H9 (cell line): Measurements from ENCODE around the gene AKR7A3. TPM values are rescaled to one million over a fixed set of nuclear protein-coding genes. Genes with fewer than 3 reads are reported as not detected.

Experiments used
- DNase-seq: peaks from one replicate; pipeline ENCODE4 v3.0.0-alpha.2; 2017
- H2AFZ ChIP-seq: one replicate; pipeline ENCODE4 v1.6.1; 2013; ENCODE audit warnings: mild to moderate bottlenecking, low read length, control low read depth, moderate library complexity
- H2AK5ac ChIP-seq: 2 replicates; pipeline ENCODE4 v1.6.1; 2013; ENCODE audit warnings: low read length, control low read depth, mixed read lengths; ENCODE audit not compliant: insufficient read length
- H2BK120ac ChIP-seq: one replicate; pipeline ENCODE4 v1.6.1; 2013; ENCODE audit warnings: low read depth, mild to moderate bottlenecking, low read length, control low read depth, inconsistent platforms; ENCODE audit not compliant: poor library complexity, severe bottlenecking
- H2BK12ac ChIP-seq: 2 replicates; pipeline ENCODE4 v1.6.1; 2013; ENCODE audit warnings: low read length, control low read depth, mixed read lengths, low read depth; ENCODE audit not compliant: insufficient read length
- H2BK15ac ChIP-seq: 2 replicates; pipeline ENCODE4 v1.6.1; 2013; ENCODE audit warnings: low read depth, low read length, control low read depth
- H2BK20ac ChIP-seq: one replicate; pipeline ENCODE4 v1.6.1; 2013; ENCODE audit warnings: low read depth, mild to moderate bottlenecking, low read length, control low read depth, inconsistent platforms; ENCODE audit not compliant: poor library complexity, severe bottlenecking
- H2BK5ac ChIP-seq: 2 replicates; pipeline ENCODE4 v1.6.1; 2013; ENCODE audit warnings: low read length, control low read depth, mixed read lengths; ENCODE audit not compliant: insufficient read length
- H3K14ac ChIP-seq: 2 replicates; pipeline ENCODE4 v1.6.1; 2013; ENCODE audit warnings: low read length, control low read depth; ENCODE audit not compliant: insufficient read depth
- H3K18ac ChIP-seq: 2 replicates; pipeline ENCODE4 v1.6.1; 2013; ENCODE audit warnings: low read depth, mild to moderate bottlenecking, mixed read lengths, low read length, control low read depth; ENCODE audit not compliant: insufficient read length
- H3K23ac ChIP-seq: 2 replicates; pipeline ENCODE4 v1.6.1; 2013; ENCODE audit warnings: low read length, control low read depth, mixed read lengths, low read depth; ENCODE audit not compliant: insufficient read length
- H3K23me2 ChIP-seq: 2 replicates; pipeline ENCODE4 v1.6.1; 2013; ENCODE audit warnings: low read depth, mild to moderate bottlenecking, mixed read lengths, low read length, control low read depth; ENCODE audit not compliant: insufficient read length, poor library complexity, severe bottlenecking
- H3K27ac ChIP-seq: 2 replicates; pipeline ENCODE4 v1.5.1; 2013; ENCODE audit warnings: low read length, control low read depth, mixed read lengths, low read depth; ENCODE audit not compliant: insufficient read length
- H3K27me3 ChIP-seq: 2 replicates; pipeline ENCODE4 v1.6.1; 2013; ENCODE audit warnings: low read length, control low read depth, inconsistent platforms; ENCODE audit not compliant: insufficient read depth
- H3K4ac ChIP-seq: 2 replicates; pipeline ENCODE4 v1.6.1; 2013; ENCODE audit warnings: low read depth, mild to moderate bottlenecking, control low read depth, inconsistent platforms, low read length, moderate library complexity
- H3K4me1 ChIP-seq: 2 replicates; pipeline ENCODE4 v1.6.1; 2013; ENCODE audit warnings: low read length, control low read depth, inconsistent platforms; ENCODE audit not compliant: insufficient read depth
- H3K4me2 ChIP-seq: 2 replicates; pipeline ENCODE4 v1.6.1; 2013; ENCODE audit warnings: low read length, control low read depth, mixed read lengths; ENCODE audit not compliant: insufficient read length, insufficient read depth
- H3K56ac ChIP-seq: 2 replicates; pipeline ENCODE4 v1.6.1; 2013; ENCODE audit warnings: low read depth, mild to moderate bottlenecking, mixed read lengths, low read length, control low read depth; ENCODE audit not compliant: insufficient read length
- H3K79me1 ChIP-seq: 2 replicates; pipeline ENCODE4 v1.6.1; 2013; ENCODE audit warnings: low read depth, mild to moderate bottlenecking, moderate library complexity, low read length, control low read depth, inconsistent platforms; ENCODE audit not compliant: insufficient read depth, poor library complexity, severe bottlenecking
- H3K79me2 ChIP-seq: 2 replicates; pipeline ENCODE4 v1.6.1; 2013; ENCODE audit warnings: low read length, control low read depth, inconsistent platforms; ENCODE audit not compliant: insufficient read depth
- H3K9ac ChIP-seq: 2 replicates; pipeline ENCODE4 v1.6.1; 2013; ENCODE audit warnings: low read length, control low read depth, mixed read lengths; ENCODE audit not compliant: insufficient read length; ENCODE audit errors: extremely low read depth
- H3K9me3 ChIP-seq: one replicate; pipeline ENCODE4 v1.6.1; 2013; ENCODE audit warnings: low read depth, low read length, inconsistent platforms; ENCODE audit not compliant: control insufficient read depth
- H3T11ph ChIP-seq: one replicate; pipeline ENCODE4 v1.6.1; 2013; ENCODE audit warnings: mild to moderate bottlenecking, low read length, control low read depth, inconsistent platforms
- H4K20me1 ChIP-seq: one replicate; pipeline ENCODE4 v1.6.1; 2013; ENCODE audit not compliant: control insufficient read depth, insufficient read length, insufficient read depth
- H4K5ac ChIP-seq: 2 replicates; pipeline ENCODE4 v1.6.1; 2013; ENCODE audit warnings: low read depth, mild to moderate bottlenecking, mixed read lengths, low read length, control low read depth; ENCODE audit not compliant: insufficient read length
- H4K8ac ChIP-seq: replicated peaks from 2 replicates; pipeline ENCODE4 v1.6.1; 2013; ENCODE audit warnings: low read length, control low read depth, mixed read lengths, low read depth; ENCODE audit not compliant: insufficient read length
- H4K91ac ChIP-seq: 2 replicates; pipeline ENCODE4 v1.6.1; 2013; ENCODE audit warnings: low read depth, mild to moderate bottlenecking, moderate library complexity, mixed read lengths, low read length, control low read depth; ENCODE audit not compliant: insufficient read length
- H3K27ac Mint-ChIP-seq, 3 experiments: 2 replicates in 2 of 3; 3 replicates in 1 of 3; pipeline ENCODE4 v1.8.0; 2020 to 2021; ENCODE audit warnings: mixed read lengths in 3 of 3, mild to moderate bottlenecking in 1 of 3, moderate library complexity in 1 of 3
- H3K27me3 Mint-ChIP-seq: 2 replicates; pipeline ENCODE4 v1.8.0; 2021; ENCODE audit warnings: low read depth, mild to moderate bottlenecking, moderate library complexity, mixed read lengths
- H3K36me3 Mint-ChIP-seq, 3 experiments: 2 replicates in 2 of 3; 3 replicates in 1 of 3; pipeline ENCODE4 v1.8.0; 2020 to 2021; ENCODE audit warnings: low read depth in 3 of 3, mixed read lengths in 3 of 3; ENCODE audit not compliant: insufficient read depth in 1 of 3
- H3K4me1 Mint-ChIP-seq, 2 experiments: 2 replicates each; pipeline ENCODE4 v1.8.0; 2020; ENCODE audit warnings: mixed read lengths in 2 of 2
- H3K4me3 Mint-ChIP-seq, 2 experiments: 2 replicates in 1 of 2; 3 replicates in 1 of 2; pipeline ENCODE4 v1.8.0; 2020 to 2021; ENCODE audit warnings: mild to moderate bottlenecking in 2 of 2, mixed read lengths in 2 of 2, moderate library complexity in 1 of 2
- H3K9me3 Mint-ChIP-seq, 2 experiments: 2 replicates in 1 of 2; 3 replicates in 1 of 2; pipeline ENCODE4 v1.8.0; 2020; ENCODE audit warnings: mild to moderate bottlenecking in 2 of 2, mixed read lengths in 2 of 2, moderate library complexity in 1 of 2
- CTCF ChIP-seq: fragments of 200-600 bp; sonication (generic); conservative IDR thresholded peaks from 3 replicates; pipeline ENCODE4 v1.8.0; 2021; ENCODE audit warnings: antibody characterized with exemption, mild to moderate bottlenecking
- WGBS: extraction: QIAGEN DNeasy Blood & Tissue Kit; methylation state at CpG from one replicate; pipeline ENCODE4 v1.1.7; 2013; ENCODE audit warnings: missing lambda C conversion rate, low lambda C conversion rate, mixed read lengths; ENCODE audit not compliant: insufficient read length; ENCODE audit errors: extremely low coverage; 5-methylcytosine and 5-hydroxymethylcytosine counted together
- total RNA-seq: library from RNA; stranded (reverse); gene quantifications from 2 replicates; pipeline ENCODE4 v1.2.1, GENCODE V29; 2021

Gene AKR7A3
- total RNA-seq, 1 experiment from 2014 or later: 0.74 TPM

GRCh38 chr1:19262047-19262446 is 26.5 kb downstream of the AKR7A3 start:
- no peak overlapping the region for H2BK5ac ChIP-seq
- no peak overlapping the region for H3K56ac ChIP-seq
- no peak overlapping the region for H4K91ac ChIP-seq
- no peak overlapping the region for H3K27ac ChIP-seq
- no peak overlapping the region for H2BK15ac ChIP-seq
- Mint-ChIP-seq H3K27me3 (0 out of 2 replicates have a peak, but pooled peaks cover 1% of the 10 kb centered on the region), H3K9me3 (no peaks in the 10 kb centered on the region), H3K36me3 (peaks cover 20 to 37% (median 32%) of the 10 kb centered on the region in 3 experiments; a peak in 6 of 7 replicates), H3K4me3 (no peak overlapping the region), H3K27ac (0 out of 7 replicates have a peak overlapping the region, but pooled peaks of 1 of the 3 experiments have one; percentile 14), H3K4me1 (no peaks in the 10 kb centered on the region)
- H4K8ac ChIP-seq: no peak overlapping the region
- no peak overlapping the region for H2BK120ac ChIP-seq
- no peak for TF ChIP-seq CTCF
- H3K79me1 ChIP-seq: no peaks in the 10 kb centered on the region
- H2BK12ac ChIP-seq: no peak overlapping the region
- H3K23ac ChIP-seq: no peak overlapping the region
- no peak overlapping the region for H3K4ac ChIP-seq
- no peaks in the 10 kb centered on the region for H3K9me3 ChIP-seq
- H3T11ph ChIP-seq: no peak overlapping the region
- H2AK5ac ChIP-seq: no peak overlapping the region
- H3K9ac ChIP-seq: no peak overlapping the region
- no peaks in the 10 kb centered on the region for H3K79me2 ChIP-seq
- no peak overlapping the region for H2AFZ ChIP-seq
- no peaks in the 10 kb centered on the region for H3K23me2 ChIP-seq
- H2BK20ac ChIP-seq: no peak overlapping the region
- no peak overlapping the region for H3K4me2 ChIP-seq
- no peaks in the 10 kb centered on the region for H3K4me1 ChIP-seq
- H3K18ac ChIP-seq: no peak overlapping the region
- no peaks in the 10 kb centered on the region for H4K20me1 ChIP-seq
- no peak overlapping the region for H4K5ac ChIP-seq
- no peak overlapping the region; the same call in 1 of the 2 replicates for H3K14ac ChIP-seq
- DNase-seq: no peak
- no peaks in the 10 kb centered on the region for H3K27me3 ChIP-seq
- no CpG with 5 or more reads among the region's 5 CpGs for WGBS
